ENCODE results near the gene TTYH2. TPM values are rescaled to one million over a fixed set of nuclear protein-coding genes. Genes with fewer than 3 reads are reported as not detected.

Gene TTYH2
- polyA plus RNA-seq, 1 of the 3 experiments (the other 2 are of a cell fraction), result 16.1 TPM

DNA sequence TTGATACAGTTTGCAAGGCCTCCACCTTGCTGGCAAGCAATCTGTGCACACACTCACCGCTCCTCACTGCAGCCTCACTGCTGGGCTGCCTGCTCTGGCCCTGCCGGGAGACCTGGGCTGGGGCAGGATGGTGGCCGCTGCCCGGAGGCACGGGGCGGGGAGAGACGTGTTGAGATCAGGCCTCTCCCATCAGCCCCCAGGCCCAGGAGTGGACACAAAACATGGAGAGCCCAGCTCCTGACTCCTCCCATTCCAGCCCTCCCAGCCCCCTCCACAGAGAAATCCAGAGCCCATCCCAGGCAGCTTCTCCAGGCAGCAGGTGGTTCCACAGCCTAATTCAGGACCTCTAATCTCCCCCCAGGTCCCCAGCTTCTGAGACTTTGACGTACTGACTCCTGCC, 33.0 kb upstream of the TTYH2 start:
- WGBS (ENCODE audit: low lambda C conversion rate), result 54% methylated on average over 8 of the region's 8 CpGs
- Histone ChIP-seq H3K4me2 (no peak overlapping the region), H3K36me3 (replicated peaks in 1 of 2; ENCODE audit: control insufficient read depth in 1 of 2, insufficient read depth in 2 of 2, low read length in 1 of 2) (no peaks in the 10 kb centered on the region), H3K79me2 (ENCODE audit: insufficient read depth) (no peaks in the 10 kb centered on the region), H3K27me3 (ENCODE audit: insufficient read depth) (no peaks in the 10 kb centered on the region), H2AFZ (ENCODE audit: low read depth) (no peak overlapping the region), H4K20me1 (ENCODE audit: insufficient read depth) (no peaks in the 10 kb centered on the region), H3K9me3 (no peaks in the 10 kb centered on the region), H3K4me3 (ENCODE audit: low read depth in 2 of 2, low read length in 1 of 2) (no peak overlapping the region), H3K9me2 (no peaks in the 10 kb centered on the region), H3K4me1 (ENCODE audit: control insufficient read depth in 1 of 2, insufficient read depth in 2 of 2, low read depth in 1 of 2, low read length in 1 of 2) (peaks cover 0 to 11% of the 10 kb centered on the region in 2 experiments; a peak in 1 of 4 replicates), H3F3A (replicated peaks; ENCODE audit: insufficient read depth) (no peaks in the 10 kb centered on the region), H3K27ac (ENCODE audit: low read depth in 2 of 2, low read length in 1 of 2) (no peak overlapping the region), H3K9ac (no peak overlapping the region)
- ChIA-PET CTCF (interaction anchor here (1.1 to 18.5 kb wide), 10 partner anchors 13 to 751 kb away, joined by 3 to 284 read pairs (median 8); partner anchors contain the start of gene RPL38), POLR2A (no interaction called here)
- no peak for DNase-seq
- TF ChIP-seq TAF1 (IDR thresholded peaks at IDR 0.05; ENCODE audit: borderline replicate concordance, low read depth, low read length) (no peak), EZH2phosphoT487 (IDR thresholded peaks at IDR 0.05; ENCODE audit: borderline replicate concordance, low read depth) (no peak), EP300 (IDR thresholded peaks at IDR 0.05; ENCODE audit: borderline replicate concordance in 1 of 2, low read depth in 1 of 2, low read length in 1 of 2) (no peak), FOXM1 (IDR thresholded peaks at IDR 0.05; ENCODE audit: low read depth) (no peak), GABPA (IDR thresholded peaks at IDR 0.05; ENCODE audit: low read depth) (no peak), RCOR1 (IDR thresholded peaks at IDR 0.05; ENCODE audit: low read length) (no peak), PBX3 (IDR thresholded peaks at IDR 0.05) (no peak), MEF2A (IDR thresholded peaks at IDR 0.05; ENCODE audit: borderline replicate concordance, low read depth) (no peak), SIN3A (IDR thresholded peaks at IDR 0.05; ENCODE audit: borderline replicate concordance, low read depth, low read length) (no peak), TCF12 (IDR thresholded peaks at IDR 0.05) (no peak), REST (IDR thresholded peaks at IDR 0.05; ENCODE audit: low read depth, low read length) (no peak), MAX (IDR thresholded peaks at IDR 0.05; ENCODE audit: low read depth) (no peak), RAD21 (IDR thresholded peaks at IDR 0.05; ENCODE audit: low read length) (no peak), TEAD4 (IDR thresholded peaks at IDR 0.05; ENCODE audit: borderline replicate concordance, insufficient read depth) (no peak), NFIC (IDR thresholded peaks at IDR 0.05; ENCODE audit: borderline replicate concordance) (no peak), SMC3 (IDR thresholded peaks at IDR 0.05; ENCODE audit: low read depth, low read length) (no peak)
- TF ChIP-seq, protein P1, sequence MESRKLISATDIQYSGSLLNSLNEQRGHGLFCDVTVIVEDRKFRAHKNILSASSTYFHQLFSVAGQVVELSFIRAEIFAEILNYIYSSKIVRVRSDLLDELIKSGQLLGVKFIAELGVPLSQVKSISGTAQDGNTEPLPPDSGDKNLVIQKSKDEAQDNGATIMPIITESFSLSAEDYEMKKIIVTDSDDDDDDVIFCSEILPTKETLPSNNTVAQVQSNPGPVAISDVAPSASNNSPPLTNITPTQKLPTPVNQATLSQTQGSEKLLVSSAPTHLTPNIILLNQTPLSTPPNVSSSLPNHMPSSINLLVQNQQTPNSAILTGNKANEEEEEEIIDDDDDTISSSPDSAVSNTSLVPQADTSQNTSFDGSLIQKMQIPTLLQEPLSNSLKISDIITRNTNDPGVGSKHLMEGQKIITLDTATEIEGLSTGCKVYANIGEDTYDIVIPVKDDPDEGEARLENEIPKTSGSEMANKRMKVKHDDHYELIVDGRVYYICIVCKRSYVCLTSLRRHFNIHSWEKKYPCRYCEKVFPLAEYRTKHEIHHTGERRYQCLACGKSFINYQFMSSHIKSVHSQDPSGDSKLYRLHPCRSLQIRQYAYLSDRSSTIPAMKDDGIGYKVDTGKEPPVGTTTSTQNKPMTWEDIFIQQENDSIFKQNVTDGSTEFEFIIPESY (IDR thresholded peaks at IDR 0.05; ENCODE audit: borderline replicate concordance, low read depth), result no peak

Data from SK-N-SH (cell line).